ENCODE measurements around the gene MFSD12.

GRCh38 chr19:3536429-3537100 is 20.8 kb downstream of the MFSD12 start:
- TF ChIP-seq SUZ12 (IDR thresholded peaks at IDR 0.05; ENCODE audit: extremely low read depth, insufficient read depth, insufficient read length) (no peak), YY1 (IDR thresholded peaks at IDR 0.05; ENCODE audit: insufficient read depth, insufficient read length) (no peak), ZNF274 (IDR thresholded peaks at IDR 0.05; ENCODE audit: low read depth, low read length) (no peak)

Data from NT2/D1 (cell line).